ENCODE data around the gene RLBP1.

The RLBP1 gene

DNA sequence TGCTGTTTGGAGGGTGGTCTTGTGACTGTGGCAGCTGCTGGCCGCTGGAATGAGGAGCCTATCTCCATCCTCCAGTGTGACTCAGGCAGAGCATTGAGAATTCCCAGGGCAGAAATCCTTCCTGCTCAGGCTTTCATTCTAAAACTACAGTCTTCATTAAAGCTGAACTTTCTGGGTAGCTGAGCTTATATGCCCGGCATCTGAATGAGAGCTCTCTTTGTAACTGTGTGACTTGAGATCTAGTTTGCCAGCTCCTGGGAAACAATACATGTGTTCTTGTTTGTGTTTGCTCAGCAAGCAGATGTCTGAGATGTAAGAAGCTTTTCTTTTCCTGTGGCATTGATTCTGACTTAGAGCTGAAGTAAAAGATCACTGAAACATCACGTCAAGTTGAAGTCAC, 22.4 kb downstream of the RLBP1 start:
- no peaks in the 10 kb centered on the region for H3K9me3 ChIP-seq (replicated peaks in 1 of 11)
- H3K27ac ChIP-seq = no peak overlapping the region
- no peak overlapping the region for H3K4me2 ChIP-seq
- H3K4me1 ChIP-seq = peaks cover 0 to 13% (median 8%) of the 10 kb centered on the region in 10 experiments; a peak in 18 of 20 replicates
- H4K20me1 ChIP-seq = no peaks in the 10 kb centered on the region
- no peak overlapping the region for H3K9ac ChIP-seq
- H3K4me3 ChIP-seq = no peak overlapping the region
- no peak for TF ChIP-seq Cebpa-rat (IDR thresholded peaks at IDR 0.05)
- peaks cover 33 to 70% (median 47%) of the 10 kb centered on the region in 11 experiments for H3K36me3 ChIP-seq
- no peaks in the 10 kb centered on the region for H3K27me3 ChIP-seq

DNA sequence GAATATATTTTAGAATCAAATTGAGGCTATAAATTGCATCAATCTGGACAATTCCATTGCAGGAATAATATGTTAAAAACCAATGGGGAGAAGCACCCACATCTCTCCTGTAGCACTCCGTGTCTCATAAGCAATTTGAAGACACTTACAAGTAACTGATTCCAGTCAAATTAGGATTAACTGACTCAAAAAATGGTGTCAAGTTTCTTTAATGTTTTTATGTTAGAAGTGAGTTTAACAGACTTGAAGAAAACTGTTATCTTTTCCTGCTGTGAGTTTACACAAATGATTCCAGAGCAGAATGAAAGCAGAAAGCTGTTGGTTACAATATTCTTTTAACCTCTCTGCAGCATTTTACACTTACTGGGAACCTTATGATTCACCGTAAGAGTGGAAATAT, 23.2 kb downstream of the RLBP1 start:
- no peak for TF ChIP-seq Cebpa-rat (IDR thresholded peaks at IDR 0.05)
- Histone ChIP-seq H3K27ac (no peak overlapping the region), H3K36me3 (peaks cover 40 to 77% (median 55%) of the 10 kb centered on the region in 11 experiments), H3K27me3 (no peaks in the 10 kb centered on the region), H3K4me2 (no peak overlapping the region), H3K9ac (no peak overlapping the region), H4K20me1 (no peaks in the 10 kb centered on the region), H3K9me3 (replicated peaks in 1 of 11) (no peaks in the 10 kb centered on the region), H3K4me3 (no peak overlapping the region), H3K4me1 (peaks cover 0 to 5% (median under 1%) of the 10 kb centered on the region in 10 experiments; a peak in 8 of 20 replicates)

DNA sequence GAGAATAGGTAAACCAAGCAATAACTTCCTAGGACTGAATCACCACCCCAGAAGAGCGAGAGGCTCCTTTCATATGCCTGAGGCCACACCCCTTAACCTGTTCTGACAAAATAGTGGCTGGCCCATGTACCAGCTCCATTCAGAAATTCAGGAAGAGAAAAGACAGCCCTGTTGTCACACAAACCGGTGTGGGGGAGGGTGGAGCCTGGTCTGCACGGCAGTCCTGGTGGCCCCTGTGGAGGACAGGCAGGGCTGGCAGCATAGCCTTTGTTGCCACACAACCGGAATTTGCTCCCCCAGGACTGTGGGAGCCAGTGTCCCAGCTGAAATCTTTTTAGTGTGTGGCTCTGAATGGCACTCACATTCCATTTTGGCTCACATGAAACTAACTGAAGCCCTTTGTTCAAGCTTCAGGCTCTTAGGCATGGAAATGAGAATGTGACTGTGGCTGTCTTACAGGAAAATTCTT, 23.8 kb downstream of the RLBP1 start:
- TF ChIP-seq Cebpa-rat (IDR thresholded peaks at IDR 0.05) = no peak
- Histone ChIP-seq H3K9me3 (replicated peaks in 1 of 11) (no peaks in the 10 kb centered on the region), H3K27me3 (no peaks in the 10 kb centered on the region), H3K36me3 (peaks cover 47 to 84% (median 61%) of the 10 kb centered on the region in 11 experiments), H4K20me1 (no peaks in the 10 kb centered on the region), H3K4me1 (peaks cover 0 to 7% (median 2%) of the 10 kb centered on the region in 10 experiments; a peak in 6 of 20 replicates), H3K9ac (no peak overlapping the region), H3K4me3 (no peak overlapping the region), H3K4me2 (no peak overlapping the region), H3K27ac (no peak overlapping the region)

DNA sequence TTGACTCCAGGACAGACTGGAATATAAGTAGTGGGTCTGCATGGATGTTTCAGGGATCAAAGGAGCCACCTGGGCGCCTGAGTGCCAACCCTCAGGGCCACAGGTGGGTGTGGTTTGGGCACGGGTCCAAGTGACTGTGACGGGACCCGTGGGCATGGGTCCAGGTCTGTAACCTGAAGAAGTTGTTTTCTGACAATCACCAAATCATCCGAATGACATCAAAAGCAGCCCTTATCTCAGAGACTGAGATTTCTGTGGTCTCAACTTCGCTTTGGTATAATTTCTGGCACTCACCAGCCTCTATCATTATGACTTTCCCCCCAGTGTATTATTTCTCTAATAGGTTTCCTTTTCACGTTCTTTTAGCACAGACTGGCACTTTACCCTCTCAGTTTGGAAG, 24.4 kb downstream of the RLBP1 start:
- no peaks in the 10 kb centered on the region for H3K9me3 ChIP-seq (replicated peaks in 1 of 11)
- H3K9ac ChIP-seq = no peak overlapping the region
- no peaks in the 10 kb centered on the region for H3K27me3 ChIP-seq
- no peak overlapping the region for H3K4me3 ChIP-seq
- H3K27ac ChIP-seq = no peak overlapping the region
- no peak overlapping the region for H3K4me2 ChIP-seq
- peaks cover 0 to 12% (median 7%) of the 10 kb centered on the region in 10 experiments; a peak in 8 of 20 replicates for H3K4me1 ChIP-seq
- no peaks in the 10 kb centered on the region for H4K20me1 ChIP-seq
- no peak for TF ChIP-seq Cebpa-rat (IDR thresholded peaks at IDR 0.05)
- peaks cover 51 to 89% (median 67%) of the 10 kb centered on the region in 11 experiments for H3K36me3 ChIP-seq

DNA sequence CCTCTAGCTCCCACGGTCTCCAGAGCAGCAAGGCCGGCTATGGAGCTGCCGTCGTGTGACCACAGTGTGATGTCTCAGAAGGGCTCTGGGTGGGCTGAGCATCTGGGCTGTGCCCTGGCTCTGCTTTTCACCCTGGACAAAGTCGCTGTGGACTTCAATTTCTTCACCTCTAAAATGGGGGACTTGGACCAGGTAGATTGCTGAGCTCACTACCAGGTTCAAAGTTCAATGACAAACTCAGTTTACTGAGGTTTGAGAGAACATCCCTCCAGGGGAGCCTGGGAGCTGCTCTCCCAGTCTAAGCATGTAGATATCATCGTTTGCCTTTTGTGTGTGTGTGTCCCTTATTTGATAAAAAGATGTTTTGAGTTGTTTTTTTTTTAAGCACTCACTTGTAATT, 25.1 kb downstream of the RLBP1 start:
- Histone ChIP-seq H3K27ac (no peak overlapping the region), H4K20me1 (no peaks in the 10 kb centered on the region), H3K9me3 (replicated peaks in 1 of 11) (no peaks in the 10 kb centered on the region), H3K27me3 (no peaks in the 10 kb centered on the region), H3K9ac (no peak overlapping the region), H3K4me2 (no peak overlapping the region), H3K4me3 (no peak overlapping the region), H3K36me3 (peaks cover 57 to 94% (median 73%) of the 10 kb centered on the region in 11 experiments), H3K4me1 (peaks cover 0 to 20% (median 15%) of the 10 kb centered on the region in 10 experiments; a peak in 11 of 20 replicates)
- TF ChIP-seq Cebpa-rat (IDR thresholded peaks at IDR 0.05) = no peak

DNA sequence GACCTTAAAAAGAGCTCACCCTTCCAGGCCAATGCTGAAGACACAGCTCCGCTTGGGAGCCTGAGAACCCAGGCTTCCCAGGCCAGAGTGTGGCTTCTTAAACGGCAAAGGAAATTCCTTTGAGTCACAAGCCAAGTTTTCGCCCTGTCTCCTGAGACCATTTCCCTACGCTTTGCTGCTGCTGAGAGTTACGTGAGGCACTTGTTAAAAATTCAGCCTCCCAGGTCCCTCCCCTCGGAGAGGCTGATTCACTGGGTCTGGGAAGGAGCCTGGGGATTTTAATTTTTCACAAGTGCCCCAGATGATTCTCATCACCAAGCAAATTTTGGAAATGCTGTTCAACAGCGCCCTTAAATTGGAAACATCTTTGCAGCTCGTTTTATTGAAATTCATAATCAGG, 25.5 kb downstream of the RLBP1 start:
- no peak for TF ChIP-seq Cebpa-rat (IDR thresholded peaks at IDR 0.05)
- Histone ChIP-seq H3K4me1 (peaks cover 0 to 24% (median 19%) of the 10 kb centered on the region in 10 experiments; a peak in 11 of 20 replicates), H3K27me3 (no peaks in the 10 kb centered on the region), H3K9me3 (replicated peaks in 1 of 11) (no peaks in the 10 kb centered on the region), H3K9ac (no peak overlapping the region), H3K27ac (no peak overlapping the region), H3K4me2 (no peak overlapping the region), H3K36me3 (peaks cover 57 to 94% (median 76%) of the 10 kb centered on the region in 11 experiments), H3K4me3 (no peak overlapping the region), H4K20me1 (no peaks in the 10 kb centered on the region)

DNA sequence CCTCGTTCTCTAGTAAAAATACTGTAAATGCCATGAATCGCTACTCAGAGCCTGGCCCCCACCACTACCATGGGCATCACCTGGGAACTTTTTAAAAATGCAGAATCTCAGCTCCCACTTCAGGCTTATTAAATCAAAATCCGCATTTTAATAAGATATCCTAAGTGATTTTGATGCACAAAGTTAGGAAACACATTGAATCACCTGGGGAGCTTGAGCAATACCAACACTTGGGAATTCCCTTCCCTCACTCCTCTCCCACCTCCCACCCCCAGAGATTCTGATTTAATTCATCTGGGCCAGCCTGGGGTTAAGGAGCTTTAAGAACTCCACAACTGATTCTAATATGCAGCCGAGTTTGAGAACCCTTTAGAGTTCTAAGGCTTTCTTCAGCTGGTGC, 26.8 kb downstream of the RLBP1 start:
- no peak overlapping the region for H3K4me3 ChIP-seq

DNA sequence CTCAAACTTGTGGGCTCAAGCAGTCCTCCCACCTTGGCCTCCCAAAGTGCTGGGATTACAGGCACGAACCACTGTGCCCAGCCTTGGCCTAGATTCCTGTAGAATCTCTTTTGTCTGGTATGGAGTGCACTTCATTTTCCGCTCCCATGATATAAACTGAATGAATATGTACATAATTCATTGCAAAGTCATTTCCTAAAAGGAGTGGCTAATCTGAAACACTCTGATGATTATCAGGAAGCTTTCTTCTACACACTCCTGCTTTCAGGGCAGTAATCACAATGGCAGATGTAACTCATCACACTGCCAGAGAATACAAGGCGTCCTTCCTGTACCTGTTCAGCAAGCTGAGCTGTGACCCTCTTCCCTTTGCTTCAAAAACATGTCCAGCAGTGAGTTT, 28.6 kb downstream of the RLBP1 start:
- Histone ChIP-seq H3K4me2 (peak overlapping the region in 4 of 11 experiments; percentile 11 to 52 (median 48); a peak in 4 of 22 replicates), H3K27me3 (no peaks in the 10 kb centered on the region), H3K4me3 (no peak overlapping the region), H3K4me1 (peaks cover 0 to 24% (median 20%) of the 10 kb centered on the region in 10 experiments; a peak in 11 of 20 replicates), H3K36me3 (peaks cover 81 to 100% (median 93%) of the 10 kb centered on the region in 11 experiments), H3K9me3 (replicated peaks in 1 of 11) (no peaks in the 10 kb centered on the region), H4K20me1 (no peaks in the 10 kb centered on the region), H3K9ac (no peak overlapping the region), H3K27ac (peak overlapping the region in 2 of 11 experiments; percentile 1 to 49; a peak in 4 of 22 replicates)
- no peak for TF ChIP-seq Cebpa-rat (IDR thresholded peaks at IDR 0.05)

More for the DNA sequence above, 26.8 kb downstream of the RLBP1 start:
- peaks cover 0 to 24% (median 20%) of the 10 kb centered on the region in 10 experiments; a peak in 11 of 20 replicates for H3K4me1 ChIP-seq
- H3K27me3 ChIP-seq = no peaks in the 10 kb centered on the region
- H3K4me2 ChIP-seq = no peak overlapping the region
- peaks cover 63 to 98% (median 82%) of the 10 kb centered on the region in 11 experiments for H3K36me3 ChIP-seq
- H3K27ac ChIP-seq = no peak overlapping the region
- H3K9ac ChIP-seq = no peak overlapping the region
- no peak for TF ChIP-seq Cebpa-rat (IDR thresholded peaks at IDR 0.05)
- H3K9me3 ChIP-seq (replicated peaks in 1 of 11) = no peaks in the 10 kb centered on the region
- no peaks in the 10 kb centered on the region for H4K20me1 ChIP-seq

DNA sequence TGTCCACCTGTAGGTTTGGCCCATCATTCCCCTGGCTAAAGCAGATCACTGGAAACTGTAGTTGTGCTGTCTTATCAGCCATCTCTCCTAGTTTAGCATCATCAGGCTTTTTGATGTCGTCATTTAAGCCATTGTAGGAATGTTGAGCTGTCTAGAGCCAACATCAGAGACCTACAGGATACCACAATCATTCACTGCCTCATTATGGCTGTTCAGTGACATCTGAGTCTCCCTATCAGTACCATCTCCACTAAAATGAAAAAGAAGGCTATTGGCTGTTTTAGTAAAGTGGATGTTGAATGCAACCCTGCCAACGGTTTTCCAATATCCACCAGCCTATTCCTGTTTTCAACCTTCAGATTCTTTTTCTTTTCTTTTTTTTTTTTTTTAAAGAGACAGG, 29.2 kb downstream of the RLBP1 start:
- Histone ChIP-seq H3K9ac (no peak overlapping the region), H3K27me3 (no peaks in the 10 kb centered on the region), H3K4me2 (peak overlapping the region in 5 of 11 experiments; percentile 5 to 52 (median 47); a peak in 8 of 22 replicates), H3K4me1 (peaks cover 0 to 24% (median 20%) of the 10 kb centered on the region in 10 experiments; a peak in 11 of 20 replicates), H4K20me1 (no peaks in the 10 kb centered on the region), H3K9me3 (replicated peaks in 1 of 11) (no peaks in the 10 kb centered on the region), H3K27ac (peak overlapping the region in 5 of 11 experiments; percentile 0 to 49 (median 31); a peak in 6 of 22 replicates), H3K36me3 (peaks cover 87 to 100% (median 93%) of the 10 kb centered on the region in 11 experiments), H3K4me3 (no peak overlapping the region)
- TF ChIP-seq Cebpa-rat (IDR thresholded peaks at IDR 0.05) = no peak

Data from BLaER1 treated with 17β-estradiol and CSF1 and Interleukin-3, amounts not matched to agents 10 nM and 100 nM (cell line).